ENCODE measurements around the gene ZBTB16. TPM values are rescaled to one million over a fixed set of nuclear protein-coding genes. Genes with fewer than 3 reads are reported as not detected.

ZBTB16 gene
- polyA plus RNA-seq, 1 experiment = not detected

DNA sequence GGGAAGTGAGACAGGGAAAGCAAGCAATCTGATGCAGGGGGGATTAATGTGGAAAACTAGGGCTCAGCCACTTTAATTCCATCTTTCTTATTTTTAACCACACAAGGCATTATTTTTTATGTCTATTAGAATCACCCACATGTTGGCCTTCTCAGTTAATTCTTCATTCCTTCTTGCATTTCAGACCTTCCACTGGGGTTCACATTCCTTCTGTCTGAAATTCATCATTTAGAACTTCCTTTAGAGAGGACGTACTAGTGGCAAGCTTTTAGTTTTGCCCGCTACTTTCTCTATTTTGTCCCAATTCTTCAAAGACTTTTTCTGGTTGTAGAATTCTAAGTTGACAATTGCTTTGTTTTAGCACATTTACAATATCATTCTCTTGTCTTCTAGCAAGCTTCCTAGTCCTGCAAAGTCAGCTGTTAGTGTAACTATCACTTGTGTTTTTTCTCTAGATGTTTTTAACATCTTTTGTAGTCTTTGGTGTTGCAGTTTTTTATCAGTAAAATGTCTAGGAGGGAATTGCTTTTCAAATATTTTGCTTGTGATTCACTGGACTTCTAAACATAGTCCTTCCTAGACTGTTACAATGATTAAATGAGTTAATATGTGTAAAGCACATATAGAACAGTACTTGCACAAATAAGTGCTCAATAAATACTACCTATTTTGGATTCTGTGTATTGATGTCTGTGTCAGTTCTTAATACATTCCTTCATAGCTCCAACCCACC is 231.2 kb downstream of the ZBTB16 start:
- no peak overlapping the region for H3K4me3 ChIP-seq (ENCODE audit: low read depth, low read length)
- CTCF ChIA-PET = interaction anchor here (0.9 to 3.4 kb wide), 2 partner anchors 10 to 23 kb away, joined by 3 to 22 read pairs; no protein-coding TSS in a partner anchor
- no peaks in the 10 kb centered on the region for H3K36me3 ChIP-seq (ENCODE audit: control insufficient read depth, insufficient read depth, low read length)
- no peak for DNase-seq (ENCODE audit: low read depth)
- TF ChIP-seq CTCF (IDR thresholded peaks at IDR 0.05; ENCODE audit: insufficient read depth, low read depth, low read length) = no peak
- POLR2A ChIA-PET = interaction anchor here (0.6 kb wide), 3 partner anchors 23 to 1332 kb away, joined by 3 read pairs; no protein-coding TSS in a partner anchor
- H3K27me3 ChIP-seq (ENCODE audit: control insufficient read depth, insufficient read depth, low read length) = no peaks in the 10 kb centered on the region

GRCh38 chr11:114291381-114291780 is 231.9 kb downstream of the ZBTB16 start:
- H3K4me3 ChIP-seq (ENCODE audit: low read depth, low read length) = no peak overlapping the region
- DNase-seq (ENCODE audit: low read depth) = no peak
- ChIA-PET CTCF (interaction anchor here (3.4 kb wide), 1 partner anchor 10 kb away, joined by 22 read pairs; no protein-coding TSS in a partner anchor), POLR2A (interaction anchor here (0.6 kb wide), 1 partner anchor 1331 kb away, joined by 3 read pairs; no protein-coding TSS in a partner anchor)
- H3K27me3 ChIP-seq (ENCODE audit: control insufficient read depth, insufficient read depth, low read length) = no peaks in the 10 kb centered on the region
- H3K36me3 ChIP-seq (ENCODE audit: control insufficient read depth, insufficient read depth, low read length) = no peaks in the 10 kb centered on the region
- no peak for TF ChIP-seq CTCF (IDR thresholded peaks at IDR 0.05; ENCODE audit: insufficient read depth, low read depth, low read length)

- H3K27me3 ChIP-seq (ENCODE audit: control insufficient read depth, insufficient read depth, low read length) = no peaks in the 10 kb centered on the region
- peak; percentile 41 for DNase-seq (ENCODE audit: low read depth)
- no peaks in the 10 kb centered on the region for H3K36me3 ChIP-seq (ENCODE audit: control insufficient read depth, insufficient read depth, low read length)
- ChIA-PET CTCF (interaction anchor here (0.9 to 3.4 kb wide), 2 partner anchors 11 kb away, joined by 3 to 22 read pairs; no protein-coding TSS in a partner anchor), POLR2A (no interaction called here)
- no peak overlapping the region for H3K4me3 ChIP-seq (ENCODE audit: low read depth, low read length)
- no peak for TF ChIP-seq CTCF (IDR thresholded peaks at IDR 0.05; ENCODE audit: insufficient read depth, low read depth, low read length)
Observed at GRCh38 chr11:114291842-114292680, 232.6 kb downstream of the ZBTB16 start.

DNA sequence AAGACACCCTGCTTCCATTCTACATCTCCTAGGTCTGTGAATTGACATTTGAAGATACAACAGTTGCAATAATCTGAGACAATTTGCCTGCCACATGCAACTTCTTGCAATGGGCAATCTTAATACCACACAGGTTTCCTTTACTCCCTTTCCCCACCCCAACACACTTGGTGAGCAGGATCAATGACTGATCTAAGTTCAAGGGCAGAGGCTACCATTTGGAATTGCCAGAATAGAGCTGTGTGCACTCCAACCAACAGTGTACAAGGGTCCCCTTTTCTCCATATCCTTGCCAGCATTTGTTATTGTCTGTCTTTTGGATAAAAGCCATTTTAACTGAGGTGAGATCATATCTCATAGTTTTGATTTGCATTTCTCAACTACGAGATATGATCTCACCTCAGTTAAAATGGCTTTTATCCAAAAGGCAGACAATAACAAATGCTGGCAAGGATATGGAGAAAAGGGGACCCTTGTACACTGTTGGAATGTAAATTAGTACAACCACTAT is 233.7 kb downstream of the ZBTB16 start:
- TF ChIP-seq CTCF (IDR thresholded peaks at IDR 0.05; ENCODE audit: insufficient read depth, low read depth, low read length) = no peak
- ChIA-PET CTCF (interaction anchor here (0.6 to 0.9 kb wide), 4 partner anchors 12 to 907 kb away, joined by 3 to 4 read pairs (median 3); no protein-coding TSS in a partner anchor), POLR2A (no interaction called here)
- Histone ChIP-seq H3K27me3 (ENCODE audit: control insufficient read depth, insufficient read depth, low read length) (no peaks in the 10 kb centered on the region), H3K36me3 (ENCODE audit: control insufficient read depth, insufficient read depth, low read length) (peaks cover 2% of the 10 kb centered on the region), H3K4me3 (ENCODE audit: low read depth, low read length) (no peak overlapping the region)
- DNase-seq (ENCODE audit: low read depth) = no peak
